Activated T-helper 1 cell treated with Interleukin-2 at 50 U/mL for 16 hours (primary cell): Measurements from ENCODE around the gene PLEKHG5.

Experiments
- DNase-seq: peaks from one replicate; pipeline ENCODE4 v3.0.0-alpha.2; 2020; ENCODE audit warnings: low read depth

The PLEKHG5 gene

DNA sequence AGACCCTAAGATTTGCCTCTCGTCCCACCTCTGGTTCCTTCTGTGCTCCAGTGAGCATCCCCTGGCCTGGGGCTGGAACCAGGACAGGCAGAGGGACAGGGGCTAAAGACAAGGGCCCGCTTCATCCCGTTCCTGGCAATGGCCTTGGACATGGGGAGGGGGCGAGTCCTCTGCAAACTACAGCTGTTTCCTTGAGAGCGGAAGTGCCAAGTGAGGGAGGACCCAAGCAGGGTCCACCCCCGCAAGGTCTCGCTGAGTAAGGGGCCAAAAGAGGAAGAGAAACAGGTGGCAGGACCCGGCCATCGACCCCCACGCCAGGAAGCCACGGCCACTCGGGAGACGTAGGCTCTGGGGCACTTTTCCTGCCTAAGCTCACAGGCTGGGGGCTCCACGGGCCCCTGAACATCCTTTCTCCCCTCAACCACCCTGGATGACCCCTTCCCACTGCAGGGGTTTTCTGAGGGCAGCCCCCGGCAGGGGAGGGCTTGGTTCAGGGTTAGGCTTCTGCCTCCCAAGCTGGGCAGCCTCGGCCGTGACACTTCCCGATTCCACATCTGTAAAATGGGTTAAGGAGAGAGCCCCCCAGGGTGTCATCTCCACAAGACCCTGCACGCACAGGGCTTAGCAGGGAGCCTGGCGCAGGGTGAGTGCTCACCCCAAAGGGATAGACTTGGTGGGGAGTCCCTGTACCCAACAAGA lies 17.9 kb upstream of the PLEKHG5 start:
- no peak for DNase-seq

- DNase-seq = no peak
These were observed 17.3 kb upstream of the PLEKHG5 start for GRCh38 chr1:6508816-6509189.

DNA sequence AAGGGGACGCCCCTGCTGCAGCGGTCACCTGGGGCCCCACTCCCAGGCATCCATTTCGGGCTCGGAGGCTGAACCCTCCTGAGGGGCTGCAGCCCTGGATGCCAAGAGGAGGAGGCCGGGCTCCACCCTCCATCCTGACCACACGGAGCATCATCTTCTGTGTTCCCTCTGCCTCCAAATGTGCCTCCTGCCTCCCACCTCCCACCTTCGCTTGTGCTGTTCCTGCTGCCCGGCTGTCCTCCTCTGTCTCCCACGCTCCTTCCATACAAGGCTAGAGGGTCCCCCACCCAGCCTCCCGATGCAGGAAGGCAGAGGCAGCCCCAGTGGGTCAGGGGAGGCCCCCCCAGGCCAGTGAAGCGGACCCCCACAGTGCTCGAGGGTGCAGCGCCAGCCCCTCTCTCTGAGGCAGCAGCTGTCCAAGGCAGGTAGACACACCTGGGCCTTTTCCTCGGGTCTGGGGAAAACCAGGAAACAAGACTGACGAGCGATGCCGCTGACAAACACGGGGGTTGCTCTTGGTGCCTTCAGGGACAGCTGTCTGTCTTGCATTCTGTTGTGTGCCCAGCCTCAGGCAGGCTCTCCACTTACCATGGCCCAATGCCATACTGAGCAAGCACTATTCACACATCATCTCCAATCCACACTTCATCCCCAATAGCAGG lies 16.8 kb upstream of the PLEKHG5 start:
- DNase-seq = no peak

- DNase-seq = no peak
These were observed 16.0 kb upstream of the PLEKHG5 start for GRCh38 chr1:6507461-6507911.

DNA sequence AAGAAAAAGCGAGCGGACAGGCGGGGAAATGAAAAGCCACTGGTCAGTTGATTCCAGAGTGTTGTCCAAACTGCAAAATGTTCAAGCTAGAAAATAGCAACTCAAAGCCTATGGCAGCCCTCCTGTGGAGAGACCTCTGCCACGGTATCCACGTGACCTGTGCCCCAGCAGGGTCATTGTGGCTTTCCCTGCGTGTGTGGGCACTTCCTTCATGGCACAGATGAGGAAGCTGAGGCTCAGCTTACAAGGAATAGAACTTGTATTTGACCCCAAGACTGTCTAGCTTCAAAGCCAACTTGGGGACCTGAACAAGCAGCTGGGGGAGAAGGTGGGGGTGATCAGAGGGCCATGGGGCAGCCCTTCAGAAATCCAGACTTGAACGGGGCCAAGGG lies 15.6 kb upstream of the PLEKHG5 start:
- no peak for DNase-seq

DNA sequence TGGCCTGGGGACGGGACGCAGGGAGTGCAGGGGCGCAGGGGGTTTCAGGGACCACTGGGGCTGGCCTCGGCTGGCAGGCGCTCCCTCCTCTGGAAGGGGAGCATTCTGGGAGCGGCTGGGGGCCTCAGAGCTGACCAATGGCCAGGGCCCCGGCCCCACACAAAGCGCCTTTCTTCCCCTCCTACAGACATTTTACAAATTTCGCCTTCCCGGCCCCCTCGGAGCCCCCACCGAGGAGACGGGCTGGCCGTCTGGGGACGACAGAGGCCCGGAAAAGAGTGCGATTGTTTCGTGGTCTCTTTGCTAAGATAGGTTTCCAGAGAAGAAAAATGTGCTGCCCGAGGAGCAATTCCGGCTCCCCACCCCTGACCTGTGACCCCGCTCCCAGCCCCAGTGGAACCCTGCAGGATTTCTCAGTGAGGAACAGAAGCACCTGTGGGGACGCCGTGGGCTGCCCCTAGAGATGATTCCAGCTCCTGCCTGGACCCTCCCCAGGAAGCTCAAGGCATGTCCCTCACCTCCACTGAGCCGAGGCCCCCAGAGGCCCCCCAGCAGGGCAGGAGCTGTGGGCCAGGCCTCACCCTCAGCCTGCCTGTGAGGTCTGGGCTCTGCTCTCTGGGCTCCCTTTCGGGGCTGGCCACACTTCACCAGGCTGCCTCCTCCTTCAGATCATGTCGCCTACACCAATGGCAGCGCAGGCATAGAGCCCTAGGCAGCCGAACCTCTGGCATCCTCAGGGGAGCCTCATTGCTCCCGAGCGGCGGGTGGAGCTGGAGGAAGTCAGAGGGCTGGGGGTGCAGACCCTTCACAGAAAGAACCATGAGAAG lies 15.0 kb upstream of the PLEKHG5 start:
- no peak for DNase-seq

- DNase-seq = no peak
These were observed 14.1 kb upstream of the PLEKHG5 start for GRCh38 chr1:6505367-6506209.

GRCh38 chr1:6504887-6505286 lies 13.4 kb upstream of the PLEKHG5 start:
- DNase-seq = no peak

- no peak for DNase-seq
These were observed 12.6 kb upstream of the PLEKHG5 start for GRCh38 chr1:6503884-6504602.

GRCh38 chr1:6502000-6502891 lies 10.8 kb upstream of the PLEKHG5 start:
- no peak for DNase-seq

DNA sequence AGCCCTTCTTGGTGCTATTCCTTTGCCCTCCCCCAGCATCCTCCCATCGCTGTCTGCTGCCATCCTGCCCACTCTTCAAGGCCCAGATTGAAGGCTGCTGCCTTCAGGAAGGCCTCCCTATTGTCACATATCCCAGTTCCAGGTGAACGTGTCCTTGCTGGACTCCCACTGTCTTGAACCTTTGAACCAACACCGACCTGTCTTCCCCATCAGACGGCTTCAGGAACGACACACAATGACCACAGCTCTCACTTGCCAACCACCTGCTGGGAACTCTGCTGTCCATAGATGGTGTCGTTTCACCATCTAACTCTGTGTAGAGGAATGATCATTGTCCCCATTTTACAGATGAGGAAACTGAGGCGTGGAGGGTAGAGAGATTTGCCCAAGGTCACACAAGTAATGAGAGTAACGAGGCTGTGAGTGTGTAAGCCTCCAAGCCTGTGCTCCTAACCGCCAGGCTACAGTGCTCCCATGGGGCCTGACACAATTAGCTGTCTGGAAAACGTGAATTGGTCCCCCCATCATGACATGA lies 9.9 kb upstream of the PLEKHG5 start:
- DNase-seq = no peak

DNA sequence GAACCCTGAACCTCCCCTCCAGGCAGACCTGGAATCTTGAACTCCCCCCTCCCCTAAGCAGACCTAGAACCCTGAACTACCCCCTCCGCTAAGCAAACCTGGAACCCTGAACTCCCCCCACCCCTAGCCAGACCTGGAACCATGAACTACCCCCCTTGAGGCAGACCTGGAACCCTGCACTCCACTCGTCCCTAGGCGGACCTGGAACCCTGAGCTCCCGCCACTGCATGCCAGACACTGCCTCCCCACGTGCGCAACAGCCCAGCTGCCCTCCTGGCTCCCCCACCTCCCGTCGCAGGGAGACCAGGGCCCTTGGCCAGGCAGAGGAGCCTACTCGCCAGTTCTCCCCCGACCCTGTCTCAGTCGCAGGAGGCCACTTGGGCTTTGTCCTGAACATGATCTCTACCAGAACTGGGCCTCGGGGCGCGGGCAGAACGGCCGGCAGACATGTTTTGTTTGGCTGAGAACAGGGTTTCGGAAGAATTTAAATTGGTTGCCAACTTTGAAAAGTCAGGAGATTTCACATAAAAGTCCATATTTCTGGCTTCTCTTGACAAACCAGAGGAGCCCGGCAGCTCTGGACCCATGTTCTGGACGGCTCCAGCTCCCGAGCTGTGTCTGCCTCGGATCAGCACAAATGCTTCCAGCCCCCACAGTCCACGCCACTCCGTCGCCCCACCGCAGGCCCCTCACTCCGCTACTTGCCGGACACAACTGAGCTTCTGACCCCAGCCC lies 9.2 kb upstream of the PLEKHG5 start:
- no peak for DNase-seq

GRCh38 chr1:6499296-6499695 lies 7.8 kb upstream of the PLEKHG5 start:
- no peak for DNase-seq

DNA sequence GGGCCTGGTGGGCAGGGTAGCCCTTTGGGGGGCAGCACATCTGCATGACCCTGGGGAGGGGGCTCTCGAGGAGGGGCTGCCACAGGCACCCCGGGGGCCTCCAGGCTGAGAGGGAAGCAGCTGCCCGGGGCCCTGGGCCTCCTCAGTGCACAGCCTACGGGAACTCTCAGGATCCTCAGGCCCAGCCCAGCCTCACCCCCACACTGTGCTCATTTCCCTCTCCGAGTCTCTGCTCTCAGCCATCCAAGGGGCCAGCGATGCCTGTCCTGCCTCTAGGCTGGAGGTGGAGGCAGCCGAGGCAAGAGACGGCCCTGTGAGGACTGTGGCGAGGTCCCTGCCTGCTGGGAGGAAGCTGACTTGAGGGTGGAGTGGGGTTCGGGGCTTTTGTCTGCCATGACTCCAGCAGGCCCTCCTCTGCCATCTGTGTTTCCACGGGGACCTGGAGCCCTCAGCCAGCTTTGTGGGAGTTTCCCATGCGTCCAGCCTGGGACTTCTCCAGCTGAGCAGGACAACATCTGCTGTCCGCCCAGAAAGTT lies 7.2 kb upstream of the PLEKHG5 start:
- DNase-seq = no peak

GRCh38 chr1:6497867-6498575 lies 6.6 kb upstream of the PLEKHG5 start:
- no peak for DNase-seq

DNA sequence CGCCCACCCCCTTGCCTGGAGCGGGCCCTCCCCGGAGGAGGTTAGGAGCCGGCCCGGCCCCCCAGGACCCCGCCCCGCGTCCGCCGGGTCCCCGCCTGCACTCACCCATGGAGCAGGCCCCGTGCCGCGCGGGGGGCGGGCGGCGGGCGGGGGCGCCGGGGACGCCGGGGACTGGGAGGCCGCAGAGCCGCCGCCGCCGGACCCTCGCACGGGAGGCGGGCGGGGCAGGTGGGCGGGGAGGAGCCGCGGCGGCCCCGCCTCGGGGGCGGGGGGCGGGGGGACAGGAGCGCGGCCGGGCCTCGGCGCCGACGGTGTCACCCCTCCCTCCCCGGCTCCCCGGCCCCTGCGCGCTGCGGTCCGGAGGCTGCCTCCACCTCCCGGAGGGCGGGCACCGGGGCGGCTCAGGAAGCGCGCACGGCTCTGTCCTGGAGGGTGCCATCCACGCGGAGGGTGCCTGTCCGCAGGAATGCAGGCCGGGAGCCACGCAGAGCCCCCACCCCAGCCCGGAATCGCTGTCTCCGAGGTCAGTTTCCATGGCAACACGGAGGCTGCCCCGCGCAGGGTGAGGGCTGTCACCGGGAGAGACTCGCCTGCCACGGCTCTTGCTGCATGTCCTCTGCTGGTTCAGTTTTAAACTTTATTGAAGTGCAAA lies 5.9 kb upstream of the PLEKHG5 start:
- peak; percentile 41 for DNase-seq

- DNase-seq = no peak
These were observed 5.4 kb upstream of the PLEKHG5 start for GRCh38 chr1:6496890-6497214.

DNA sequence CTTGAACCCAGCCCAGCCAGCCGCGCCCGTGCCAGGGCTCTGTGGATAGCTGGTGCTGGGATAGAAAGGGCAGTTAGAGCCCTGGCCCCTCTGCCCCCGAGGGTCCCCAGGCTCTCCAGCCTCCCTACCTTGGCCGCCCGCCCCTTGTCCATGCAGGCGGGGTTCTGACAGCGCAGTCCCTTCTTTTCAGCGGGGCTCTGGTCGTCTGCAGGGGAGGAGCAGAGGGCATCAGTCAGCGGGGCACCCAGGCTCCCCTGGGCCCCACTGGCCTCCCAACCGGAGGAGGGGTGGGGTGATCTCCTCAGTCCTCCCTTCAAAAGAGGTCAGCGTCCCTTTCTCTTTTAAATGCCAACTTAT lies 4.9 kb upstream of the PLEKHG5 start:
- DNase-seq = no peak
